ENCODE results near the gene MBP. TPM values are rescaled to one million over a fixed set of nuclear protein-coding genes. Genes with fewer than 3 reads are reported as not detected.

Gene MBP
- total RNA-seq, 2 experiments from 2014 or later = 75.4 to 79.2 TPM

- DNase-seq (peak in 1 of 14 experiments; percentile 16), ATAC-seq (ENCODE audit: poor library complexity) (no peak)
- POLR2A ChIA-PET = interaction anchor here (0.7 to 3.1 kb wide), 3 partner anchors 13 to 62 kb away, joined by 3 to 13 read pairs (median 3); partner anchors contain the start of gene MBP
- no peaks in the 10 kb centered on the region for H3K27me3 Mint-ChIP-seq
- CTCF ChIA-PET = interaction anchor here (1.1 kb wide), 1 partner anchor 92 kb away, joined by 3 read pairs; no protein-coding TSS in a partner anchor
- intact Hi-C loops (cut with DNase I, micrococcal nuclease) = loop anchor here in 1 of 2 experiments (5.0 kb wide), 1 partner anchor 144 kb away; no protein-coding TSS in a partner anchor
- H3K36me3 Mint-ChIP-seq (ENCODE audit: low read depth) = peaks cover 6% of the 10 kb centered on the region
- peaks cover 4% of the 10 kb centered on the region for H3K9me3 Mint-ChIP-seq
- peaks cover 7 to 16% of the 10 kb centered on the region in 2 experiments for H3K9me3 ChIP-seq (ENCODE audit: control insufficient read depth in 1 of 2, insufficient read depth in 1 of 2, low read length in 2 of 2)
- no peak for TF ChIP-seq CTCF (IDR thresholded peaks at IDR 0.05)
- H3K36me3 ChIP-seq (ENCODE audit: insufficient read depth, low read length) = no peaks in the 10 kb centered on the region
- no peak overlapping the region for H3K27ac ChIP-seq (ENCODE audit: low read depth in 1 of 2, low read length in 2 of 2)
- H3K27me3 ChIP-seq (ENCODE audit: control insufficient read depth in 1 of 2, insufficient read depth in 2 of 2, low read length in 2 of 2) = no peaks in the 10 kb centered on the region
- H3K4me1 Mint-ChIP-seq (ENCODE audit: low read depth) = peaks cover 42% of the 10 kb centered on the region
- no peak overlapping the region for H3K4me3 Mint-ChIP-seq
- no peak overlapping the region for H3K4me3 ChIP-seq (ENCODE audit: low read length)
- peak overlapping the region; percentile 84 for H3K27ac Mint-ChIP-seq
- peaks cover 22% of the 10 kb centered on the region for H3K4me1 ChIP-seq (ENCODE audit: insufficient read depth, low read length)
These were observed 13.9 kb upstream of the MBP start for GRCh38 chr18:77146249-77147080.

GRCh38 chr18:77145364-77145901, 12.8 kb upstream of the MBP start:
- Histone ChIP-seq H3K36me3 (ENCODE audit: insufficient read depth, low read length) (no peaks in the 10 kb centered on the region), H3K9me3 (ENCODE audit: control insufficient read depth in 1 of 2, insufficient read depth in 1 of 2, low read length in 2 of 2) (peaks cover 7 to 16% of the 10 kb centered on the region in 2 experiments), H3K4me1 (ENCODE audit: insufficient read depth, low read length) (peaks cover 32% of the 10 kb centered on the region), H3K27ac (ENCODE audit: low read depth in 1 of 2, low read length in 2 of 2) (no peak overlapping the region), H3K4me3 (ENCODE audit: low read length) (no peak overlapping the region), H3K27me3 (ENCODE audit: control insufficient read depth in 1 of 2, insufficient read depth in 2 of 2, low read length in 2 of 2) (no peaks in the 10 kb centered on the region)
- Mint-ChIP-seq H3K9me3 (peaks cover 4% of the 10 kb centered on the region), H3K27ac (no peak overlapping the region), H3K36me3 (ENCODE audit: low read depth) (peaks cover 6% of the 10 kb centered on the region), H3K4me1 (ENCODE audit: low read depth) (peaks cover 52% of the 10 kb centered on the region), H3K27me3 (no peaks in the 10 kb centered on the region), H3K4me3 (no peak overlapping the region)
- ChIA-PET CTCF (no interaction called here), POLR2A (interaction anchor here (1.1 to 3.1 kb wide), 2 partner anchors 12 to 63 kb away, joined by 3 to 13 read pairs; partner anchors contain the start of gene MBP)
- no peak for ATAC-seq (ENCODE audit: poor library complexity)
- no peak for TF ChIP-seq CTCF (IDR thresholded peaks at IDR 0.05)
- intact Hi-C loops (cut with DNase I, micrococcal nuclease) = loop anchor here in 1 of 2 experiments (5.0 kb wide), 1 partner anchor 143 kb away; no protein-coding TSS in a partner anchor
- DNase-seq = no peak

- peaks cover 4% of the 10 kb centered on the region for H3K9me3 Mint-ChIP-seq
- intact Hi-C loops (cut with DNase I, micrococcal nuclease) = loop anchor here (5.0 kb wide), 3 partner anchors 37 to 142 kb away; no protein-coding TSS in a partner anchor
These were observed 12.0 kb upstream of the MBP start for GRCh38 chr18:77144451-77145118.

More at GRCh38 chr18:77144451-77145118, 12.0 kb upstream of the MBP start:
- peak overlapping the region; percentile 36 for H3K27ac Mint-ChIP-seq
- H3K4me1 Mint-ChIP-seq (ENCODE audit: low read depth) = peaks cover 61% of the 10 kb centered on the region
- ChIA-PET POLR2A (no interaction called here), CTCF (no interaction called here)
- Histone ChIP-seq H3K27me3 (ENCODE audit: control insufficient read depth in 1 of 2, insufficient read depth in 2 of 2, low read length in 2 of 2) (no peaks in the 10 kb centered on the region), H3K9me3 (ENCODE audit: control insufficient read depth in 1 of 2, insufficient read depth in 1 of 2, low read length in 2 of 2) (peaks cover 7 to 16% of the 10 kb centered on the region in 2 experiments), H3K27ac (ENCODE audit: low read depth in 1 of 2, low read length in 2 of 2) (no peak overlapping the region), H3K4me1 (ENCODE audit: insufficient read depth, low read length) (peaks cover 40% of the 10 kb centered on the region), H3K4me3 (ENCODE audit: low read length) (no peak overlapping the region), H3K36me3 (ENCODE audit: insufficient read depth, low read length) (no peaks in the 10 kb centered on the region)
- H3K27me3 Mint-ChIP-seq = no peaks in the 10 kb centered on the region
- peaks cover 6% of the 10 kb centered on the region for H3K36me3 Mint-ChIP-seq (ENCODE audit: low read depth)
- DNase-seq (no peak), ATAC-seq (ENCODE audit: poor library complexity) (no peak)
- H3K4me3 Mint-ChIP-seq = no peak overlapping the region
- TF ChIP-seq CTCF (IDR thresholded peaks at IDR 0.05) = no peak
